H1 (cell line): Measurements from ENCODE around the gene DIDO1. TPM values are rescaled to one million over a fixed set of nuclear protein-coding genes. Genes with fewer than 3 reads are reported as not detected.

Source experiments
- CTCF ChIA-PET: fragments of 300-600 bp; sonication (Branson Sonifier 250); formaldehyde crosslinking; loops from one replicate; lab custom pipeline; 2021; ENCODE audit not compliant: partially characterized antibody; lab: Charles Lee
- POLR2A ChIA-PET: fragments of 300-600 bp; sonication (Branson Sonifier 250); formaldehyde crosslinking; loops from one replicate; lab custom pipeline; 2021; ENCODE audit warnings: inconsistent platforms; ENCODE audit not compliant: partially characterized antibody; lab: Charles Lee
- DNase-seq, 2 experiments: peaks; one replicate each; pipeline versions ENCODE4 v3.0.0 to v3.0.0-alpha.2; 2010 to 2022; ENCODE audit warnings: low spot score in 2 of 2, low read depth in 1 of 2, mixed read lengths in 1 of 2
- FAIRE-seq: peaks from 2 replicates; lab custom pipeline; 2011; peaks lifted over from hg19 to GRCh38; lab: Jason Lieb, UNC
- H2AFZ ChIP-seq: 2 replicates; pipeline ENCODE4 v1.8.1; 2012; ENCODE audit warnings: low read length, inconsistent platforms
- H2AK5ac ChIP-seq: 2 replicates; pipeline ENCODE4 v1.6.1; 2013; ENCODE audit warnings: low read depth, low read length
- H2BK120ac ChIP-seq: replicated peaks from 2 replicates; pipeline ENCODE3; 2013; ENCODE audit warnings: low read depth, low read length, inconsistent platforms
- H2BK12ac ChIP-seq: 2 replicates; pipeline ENCODE4 v1.6.1; 2013; ENCODE audit warnings: low read depth, low read length
- H2BK15ac ChIP-seq: 2 replicates; pipeline ENCODE4 v1.6.1; 2013; ENCODE audit warnings: low read length
- H2BK20ac ChIP-seq: 2 replicates; pipeline ENCODE4 v1.6.1; 2013; ENCODE audit warnings: low read length
- H2BK5ac ChIP-seq: 2 replicates; pipeline ENCODE4 v1.6.1; 2013; ENCODE audit warnings: low read depth, low read length
- H3K14ac ChIP-seq: 2 replicates; pipeline ENCODE4 v1.6.1; 2013; ENCODE audit warnings: inconsistent platforms; ENCODE audit not compliant: insufficient read length
- H3K18ac ChIP-seq: 2 replicates; pipeline ENCODE4 v1.6.1; 2013; ENCODE audit warnings: low read length; ENCODE audit errors: extremely low read depth
- H3K23ac ChIP-seq: 2 replicates; pipeline ENCODE4 v1.6.1; 2013; ENCODE audit warnings: inconsistent platforms; ENCODE audit not compliant: insufficient read length
- H3K23me2 ChIP-seq: 2 replicates; pipeline ENCODE4 v1.6.1; 2013; ENCODE audit warnings: low read depth, low read length
- H3K27ac ChIP-seq: 2 replicates; pipeline ENCODE4 v1.6.1; 2011; ENCODE audit warnings: low read depth, low read length, inconsistent platforms
- H3K27me3 ChIP-seq, 4 experiments: replicated peaks in 1 of 4; 1 replicate in 1 of 4; 2 replicates in 3 of 4; pipeline versions ENCODE4 v1.6.1 to v1.8.1; 2011 to 2013; ENCODE audit warnings: low read length in 3 of 4, mild to moderate bottlenecking in 3 of 4, inconsistent platforms in 2 of 4, mixed read lengths in 2 of 4, moderate library complexity in 1 of 4; ENCODE audit not compliant: control insufficient read depth in 3 of 4, insufficient read depth in 3 of 4; ENCODE audit errors: extremely low read depth in 1 of 4
- H3K36me3 ChIP-seq, 4 experiments: 2 replicates each; pipeline versions ENCODE4 v1.6.1 to v1.8.1; 2011 to 2013; ENCODE audit warnings: mild to moderate bottlenecking in 4 of 4, low read length in 3 of 4, moderate library complexity in 2 of 4, control low read depth in 1 of 4, inconsistent platforms in 1 of 4; ENCODE audit not compliant: insufficient read depth in 4 of 4, control insufficient read depth in 2 of 4
- H3K4ac ChIP-seq: replicated peaks from 2 replicates; pipeline ENCODE3; 2013; ENCODE audit warnings: low read length, low read depth, mixed read lengths, inconsistent platforms; ENCODE audit not compliant: insufficient read length
- H3K4me1 ChIP-seq, 4 experiments: replicated peaks in 1 of 4; 1 replicate in 1 of 4; 2 replicates in 3 of 4; pipeline versions ENCODE4 v1.6.1 to v1.8.1; 2011 to 2013; ENCODE audit warnings: low read length in 3 of 4, inconsistent platforms in 2 of 4, mixed read lengths in 1 of 4; ENCODE audit not compliant: insufficient read depth in 4 of 4, control insufficient read depth in 3 of 4
- H3K4me2 ChIP-seq, 2 experiments: 2 replicates each; pipeline versions ENCODE4 v1.6.1 to v1.8.1; 2011 to 2013; ENCODE audit warnings: low read depth in 2 of 2, low read length in 2 of 2, control low read depth in 1 of 2, inconsistent platforms in 1 of 2, mild to moderate bottlenecking in 1 of 2; ENCODE audit not compliant: insufficient read depth in 1 of 2
- H3K4me3 ChIP-seq, 4 experiments: fragments of 200-600, 300-600 bp in 1 of 4; sonication (generic), shearing (Covaris generic), sonication (Bioruptor Twin) in 1 of 4; 2 replicates each; pipeline versions ENCODE4 v1.5.1 to v1.8.1; 2011 to 2016; ENCODE audit warnings: low read length in 4 of 4, low read depth in 3 of 4, control low read depth in 2 of 4, inconsistent platforms in 2 of 4, mild to moderate bottlenecking in 2 of 4, mixed read lengths in 1 of 4, moderate library complexity in 1 of 4; ENCODE audit not compliant: insufficient read depth in 2 of 4; ENCODE audit errors: extremely low read depth in 1 of 4
- H3K56ac ChIP-seq: replicated peaks from 2 replicates; pipeline ENCODE3; 2013; ENCODE audit warnings: low read depth, mild to moderate bottlenecking, mixed read lengths, low read length, inconsistent platforms; ENCODE audit not compliant: insufficient read length
- H3K79me1 ChIP-seq: 2 replicates; pipeline ENCODE4 v1.6.1; 2013; ENCODE audit warnings: low read depth, low read length, control low read depth
- H3K79me2 ChIP-seq, 2 experiments: 2 replicates each; pipeline versions ENCODE4 v1.6.1 to v1.8.1; 2012 to 2013; ENCODE audit warnings: low read length in 2 of 2, mild to moderate bottlenecking in 2 of 2, inconsistent platforms in 1 of 2; ENCODE audit not compliant: insufficient read depth in 2 of 2, control insufficient read depth in 1 of 2
- H3K9ac ChIP-seq, 4 experiments: replicated peaks in 1 of 4; 1 replicate in 1 of 4; 2 replicates in 3 of 4; pipeline versions ENCODE4 v1.6.1 to v1.8.1; 2011 to 2013; ENCODE audit warnings: low read depth in 3 of 4, low read length in 3 of 4, control low read depth in 2 of 4, mild to moderate bottlenecking in 2 of 4, moderate library complexity in 2 of 4, inconsistent platforms in 1 of 4; ENCODE audit errors: extremely low read depth in 1 of 4
- H3K9me3 ChIP-seq, 2 experiments: 2 replicates each; pipeline versions ENCODE4 v1.6.1 to v1.8.1; 2012 to 2013; ENCODE audit warnings: mild to moderate bottlenecking in 2 of 2, moderate library complexity in 2 of 2, control low read depth in 1 of 2, inconsistent platforms in 1 of 2, low read depth in 1 of 2, low read length in 1 of 2, mixed read lengths in 1 of 2; ENCODE audit not compliant: insufficient read depth in 2 of 2
- H4K20me1 ChIP-seq, 2 experiments: replicated peaks in 1 of 2; 2 replicates each; pipeline versions ENCODE3 to v1.8.1; 2011 to 2013; ENCODE audit warnings: inconsistent platforms in 2 of 2, low read length in 2 of 2, mild to moderate bottlenecking in 1 of 2; ENCODE audit not compliant: insufficient read depth in 2 of 2, control insufficient read depth in 1 of 2
- H4K5ac ChIP-seq: 2 replicates; pipeline ENCODE4 v1.6.1; 2013; ENCODE audit warnings: low read length, low read depth, mixed read lengths, inconsistent platforms; ENCODE audit not compliant: insufficient read length
- H4K8ac ChIP-seq: 2 replicates; pipeline ENCODE4 v1.8.0; 2013; ENCODE audit warnings: mild to moderate bottlenecking, moderate library complexity, low read length, inconsistent platforms; ENCODE audit not compliant: insufficient read depth; ENCODE audit errors: extremely low read depth
- H4K91ac ChIP-seq: replicated peaks from 2 replicates; pipeline ENCODE3; 2013; ENCODE audit warnings: low read length, mixed read lengths, inconsistent platforms; ENCODE audit not compliant: insufficient read length
- ATF2 ChIP-seq: IDR thresholded peaks from 2 replicates; pipeline ENCODE4 v1.6.1; 2012; ENCODE audit warnings: low read length, inconsistent platforms
- CREB1 ChIP-seq: IDR thresholded peaks from 2 replicates; pipeline ENCODE4 v1.6.1; 2012; ENCODE audit warnings: inconsistent platforms
- E2F6 ChIP-seq: IDR thresholded peaks from 2 replicates; pipeline ENCODE4 v1.6.1; 2012; ENCODE audit warnings: inconsistent platforms
- HDAC6 ChIP-seq: IDR thresholded peaks from one replicate; pipeline ENCODE4 v1.7.1; 2012; ENCODE audit warnings: low read depth, mild to moderate bottlenecking, inconsistent platforms, low read length, moderate library complexity
- JUN ChIP-seq: IDR thresholded peaks from 2 replicates; pipeline ENCODE4 v1.6.1; 2011; ENCODE audit warnings: low read depth, mild to moderate bottlenecking, improper control_type of control experiment, low read length
- NRF1 ChIP-seq: IDR thresholded peaks from 2 replicates; pipeline ENCODE4 v1.6.1; 2011; ENCODE audit warnings: mild to moderate bottlenecking, low read depth, low read length, improper control_type of control experiment
- RFX5 ChIP-seq: IDR thresholded peaks from 2 replicates; pipeline ENCODE4 v1.6.1; 2011; ENCODE audit warnings: low read depth, low read length, improper control_type of control experiment, borderline replicate concordance
- SIX5 ChIP-seq: IDR thresholded peaks from 2 replicates; pipeline ENCODE4 v1.6.1; 2011; ENCODE audit warnings: mild to moderate bottlenecking, low read depth, low read length
- SUZ12 ChIP-seq: fragments of 200-600 bp; sonication (generic); IDR thresholded peaks from 2 replicates; pipeline ENCODE4 v1.6.1; 2012; ENCODE audit warnings: mild to moderate bottlenecking, inconsistent platforms, low read length, moderate library complexity, mixed read lengths
- ZNF274 ChIP-seq: IDR thresholded peaks from 2 replicates; pipeline ENCODE4 v1.7.0; 2012; ENCODE audit warnings: low read length, borderline replicate concordance; ENCODE audit errors: extremely low read depth
- WGBS, 2 experiments: shearing (Covaris generic) in 1 of 2; methylation state at CpG; one replicate each; pipeline versions ENCODE4 v1.1.6 to v1.1.7; 2013 to 2015; ENCODE audit warnings: low lambda C conversion rate in 2 of 2, mixed read lengths in 2 of 2, inconsistent platforms in 1 of 2, low coverage in 1 of 2, missing lambda C conversion rate in 1 of 2; ENCODE audit not compliant: insufficient replicate concordance in 2 of 2, insufficient coverage in 1 of 2, insufficient read length in 1 of 2; ENCODE audit errors: extremely low coverage in 1 of 2, missing lambda C conversion rate in 1 of 2; 5-methylcytosine and 5-hydroxymethylcytosine counted together
- polyA plus RNA-seq, 7 experiments: library from polyadenylated mRNA; depleted of rRNA in 3 of 7; stranded (reverse) in 5 of 7; unstranded in 2 of 7; fragments of >200 nt in 5 of 7; fragments of 200-250 nt in 2 of 7; gene quantifications; 1 replicate in 5 of 7; 2 replicates in 1 of 7; 4 replicates in 1 of 7; pipeline versions ENCODE4 v1.2.1 to v1.2.3, GENCODE V29; 2011 to 2013; ENCODE audit warnings: missing spikeins in 2 of 7, mixed read lengths in 2 of 7
- total RNA-seq: library from RNA; stranded (reverse); fragmentation: NEBNext Ultra II Directional; extraction: Animal tissue kit (Norgen Biotek cat#: 25700); gene quantifications from 2 replicates; pipeline ENCODE4 v1.2.1, GENCODE V29; 2021

The DIDO1 gene
- total and polyA plus RNA-seq, 2 of the 8 experiments (the other 6 are each of a cell fraction or from before 2014, with no cell fraction given) = 53.6 to 82.8 TPM

- H3K27ac ChIP-seq = no peak overlapping the region
- ChIA-PET CTCF (interaction anchor here (1.0 to 5.7 kb wide), 9 partner anchors 8 to 54 kb away, joined by 3 to 58 read pairs (median 4); partner anchors contain the start of gene DIDO1), POLR2A (interaction anchor here (1.6 to 20.3 kb wide), 4 partner anchors 10 to 32 kb away, joined by 3 to 363 read pairs (median 104); partner anchors contain the start of genes DIDO1 and GID8)
- H3K9me3 ChIP-seq = no peaks in the 10 kb centered on the region
- H2BK120ac ChIP-seq = no peak overlapping the region
- WGBS, 2 experiments = 96% methylated on average over 40 of the region's 45 CpGs; no CpG with 5 or more reads in 1 of the 2 experiments
- peaks cover 33 to 69% (median 60%) of the 10 kb centered on the region in 4 experiments for H3K36me3 ChIP-seq
- H4K5ac ChIP-seq = no peak overlapping the region
- H3K4ac ChIP-seq = no peak overlapping the region
- H2AK5ac ChIP-seq = no peak overlapping the region
- peak overlapping the region; percentile 51; the same call in 1 of the 2 replicates for H4K8ac ChIP-seq
- H3K27me3 ChIP-seq = no peaks in the 10 kb centered on the region
- no peak overlapping the region for H3K23ac ChIP-seq
- no peak overlapping the region; the same call in 1 of the 2 replicates for H2BK5ac ChIP-seq
- H3K56ac ChIP-seq = no peak overlapping the region
- no peak overlapping the region for H2BK12ac ChIP-seq
- H4K91ac ChIP-seq = no peak overlapping the region
- DNase-seq (no peak), FAIRE-seq (no peak)
- H2BK20ac ChIP-seq = no peak overlapping the region
- H3K79me1 ChIP-seq = peaks cover 23% of the 10 kb centered on the region
- H3K4me1 ChIP-seq = peaks cover 4 to 10% (median 7%) of the 10 kb centered on the region in 4 experiments; a peak in 6 of 7 replicates
- no peak overlapping the region for H3K14ac ChIP-seq
- H3K79me2 ChIP-seq = peaks cover 23 to 83% of the 10 kb centered on the region in 2 experiments
- no peak overlapping the region for H3K4me3 ChIP-seq
- no peak overlapping the region for H3K4me2 ChIP-seq
- H3K23me2 ChIP-seq = no peaks in the 10 kb centered on the region
- H3K9ac ChIP-seq = no peak overlapping the region
- H2BK15ac ChIP-seq = no peak overlapping the region
- no peak overlapping the region for H3K18ac ChIP-seq
- no peak for TF ChIP-seq SIX5
- no peak for TF ChIP-seq ZNF274
- no peak for TF ChIP-seq ATF2
- TF ChIP-seq NRF1 = no peak
- TF ChIP-seq HDAC6 = no peak
- TF ChIP-seq E2F6 = no peak
- no peak for TF ChIP-seq JUN
- no peak for TF ChIP-seq RFX5
- no peak for TF ChIP-seq CREB1
- no peak for TF ChIP-seq SUZ12
- H4K20me1 ChIP-seq = peaks cover 39 to 64% of the 10 kb centered on the region in 2 experiments
- H2AFZ ChIP-seq = no peak overlapping the region
These were observed 15.4 kb downstream of the DIDO1 start for GRCh38 chr20:62910777-62911497.
